ENCODE results near the gene PRKN.

- TF ChIP-seq CTCF (IDR thresholded peaks at IDR 0.05) (no peak), POLR2A (IDR thresholded peaks at IDR 0.05) (no peak)
Measured at GRCh38 chr6:161354956-161355355, 1372.6 kb downstream of the PRKN start.
